Mesothelial cell of epicardium (in vitro differentiated cells): ENCODE measurements around the gene PNPLA5. TPM values are rescaled to one million over a fixed set of nuclear protein-coding genes. Genes with fewer than 3 reads are reported as not detected.

Source experiments
- DNase-seq, 2 experiments: peaks; one replicate each; pipeline ENCODE4 v3.0.0; 2021; ENCODE audit warnings: low spot score in 2 of 2; ENCODE audit not compliant: unreplicated experiment in 2 of 2
- H3K27ac Mint-ChIP-seq: 2 replicates; pipeline ENCODE4 v1.8.0; 2021; ENCODE audit warnings: mixed read lengths
- H3K27me3 Mint-ChIP-seq: 2 replicates; pipeline ENCODE4 v1.8.0; 2021; ENCODE audit warnings: low read depth, mixed read lengths
- H3K36me3 Mint-ChIP-seq: 2 replicates; pipeline ENCODE4 v1.8.0; 2021; ENCODE audit warnings: mixed read lengths
- H3K4me1 Mint-ChIP-seq: 2 replicates; pipeline ENCODE4 v1.8.0; 2021; ENCODE audit warnings: mixed read lengths
- H3K4me3 Mint-ChIP-seq: 2 replicates; pipeline ENCODE4 v1.8.0; 2021; ENCODE audit warnings: mild to moderate bottlenecking, moderate library complexity, mixed read lengths
- H3K9me3 Mint-ChIP-seq: 2 replicates; pipeline ENCODE4 v1.8.0; 2021; ENCODE audit warnings: mixed read lengths
- CTCF ChIP-seq: fragments of 200-600 bp; sonication (generic); IDR thresholded peaks from one replicate; pipeline ENCODE4 v1.5.0; 2021; ENCODE audit warnings: antibody characterized with exemption; ENCODE audit not compliant: unreplicated experiment
- total RNA-seq: library from RNA; stranded (reverse); gene quantifications from 3 replicates; pipeline ENCODE4 v1.2.1, GENCODE V29; 2021

PNPLA5 gene
- total RNA-seq, 1 donor from 2014 or later: not detected

GRCh38 chr22:43900206-43900605 lies 8.4 kb upstream of the PNPLA5 start:
- Mint-ChIP-seq H3K36me3 (no peaks in the 10 kb centered on the region), H3K27me3 (peaks cover 42% of the 10 kb centered on the region), H3K9me3 (no peaks in the 10 kb centered on the region), H3K4me1 (no peaks in the 10 kb centered on the region), H3K27ac (no peak overlapping the region), H3K4me3 (no peak overlapping the region)
- DNase-seq: no peak
- no peak for TF ChIP-seq CTCF

- no peak for TF ChIP-seq CTCF
- H3K27me3 Mint-ChIP-seq: peaks cover 62% of the 10 kb centered on the region
- no peaks in the 10 kb centered on the region for H3K9me3 Mint-ChIP-seq
- H3K36me3 Mint-ChIP-seq: no peaks in the 10 kb centered on the region
- no peak overlapping the region for H3K4me3 Mint-ChIP-seq
- DNase-seq: no peak
- H3K27ac Mint-ChIP-seq: no peak overlapping the region
- no peaks in the 10 kb centered on the region for H3K4me1 Mint-ChIP-seq
These were observed 6.0 kb upstream of the PNPLA5 start for GRCh38 chr22:43897751-43898261.

GRCh38 chr22:43895986-43896645 lies 4.3 kb upstream of the PNPLA5 start:
- H3K27ac Mint-ChIP-seq: no peak overlapping the region
- no peak for DNase-seq
- H3K4me1 Mint-ChIP-seq: no peaks in the 10 kb centered on the region
- peaks cover 69% of the 10 kb centered on the region for H3K27me3 Mint-ChIP-seq
- H3K36me3 Mint-ChIP-seq: no peaks in the 10 kb centered on the region
- no peak overlapping the region for H3K4me3 Mint-ChIP-seq
- TF ChIP-seq CTCF: no peak
- no peaks in the 10 kb centered on the region for H3K9me3 Mint-ChIP-seq

- Mint-ChIP-seq H3K27me3 (peaks cover 78% of the 10 kb centered on the region), H3K36me3 (no peaks in the 10 kb centered on the region), H3K4me3 (no peak overlapping the region), H3K27ac (no peak overlapping the region), H3K4me1 (no peaks in the 10 kb centered on the region), H3K9me3 (no peaks in the 10 kb centered on the region)
- DNase-seq: no peak
- no peak for TF ChIP-seq CTCF
These were observed 2.3 kb upstream of the PNPLA5 start for GRCh38 chr22:43894122-43894521.

GRCh38 chr22:43893266-43893665 lies 1.5 kb upstream of the PNPLA5 start:
- Mint-ChIP-seq H3K9me3 (no peaks in the 10 kb centered on the region), H3K36me3 (no peaks in the 10 kb centered on the region), H3K4me1 (no peaks in the 10 kb centered on the region), H3K27me3 (peaks cover 82% of the 10 kb centered on the region), H3K4me3 (no peak overlapping the region), H3K27ac (no peak overlapping the region)
- DNase-seq: no peak
- no peak for TF ChIP-seq CTCF
